K562 (cell line): ENCODE measurements around the gene PRDM11. TPM values are rescaled to one million over a fixed set of nuclear protein-coding genes. Genes with fewer than 3 reads are reported as not detected.

ENCODE experiments used
- ATAC-seq: fragments of 200-7000 bp; cut with Tn5 transposase; 3 replicates; pipeline ENCODE4 v1.9.1; 2020; ENCODE audit warnings: moderate library complexity
- BruUV-seq: library from RNA; stranded (reverse); fragments of 400-500 nt; replicated peaks from 2 replicates; lab custom pipeline; 2021; lab: Mats Ljungman, UMichigan
- CTCF ChIA-PET: fragments of 300-600 bp; formaldehyde crosslinking; extraction: SDS; loops from one replicate; lab custom pipeline; 2021; ENCODE audit warnings: low intra/inter-chr PET ratio; lab: Yijun Ruan, JAX
- POLR2A ChIA-PET: fragments of 300-600, 350-650 bp; sonication (Branson Sonifier 250); formaldehyde crosslinking; extraction: SDS; loops from one replicate; lab custom pipeline; 2021; ENCODE audit warnings: antibody characterized with exemption, inconsistent platforms; lab: Yijun Ruan, JAX
- DNase-seq, 4 experiments: peaks; one replicate each; pipeline versions ENCODE4 v3.0.0 to v3.0.0-alpha.2; 2011 to 2018; ENCODE audit warnings: low spot score in 3 of 4, mixed read lengths in 3 of 4; ENCODE audit errors: extremely low read depth in 1 of 4
- FAIRE-seq: peaks from 2 replicates; lab custom pipeline; 2011; peaks lifted over from hg19 to GRCh38; lab: Jason Lieb, UNC
- H2AFZ ChIP-seq: 2 replicates; pipeline ENCODE4 v1.6.0; 2011; ENCODE audit warnings: low read depth, low read length, control low read depth, inconsistent platforms
- H3K27ac ChIP-seq: fragments of 200-600 bp; 3 replicates; pipeline ENCODE4 v1.8.0; 2011; ENCODE audit warnings: low read depth, mild to moderate bottlenecking, control low read depth, inconsistent platforms, low read length, moderate library complexity, mixed read lengths; ENCODE audit errors: extremely low read depth
- H3K27me3 ChIP-seq, 2 experiments: fragments of 300-600 bp in 1 of 2; 2 replicates in 1 of 2; 3 replicates in 1 of 2; pipeline versions ENCODE4 v1.6.0 to v1.8.0; 2011; ENCODE audit warnings: inconsistent platforms in 2 of 2, low read length in 2 of 2, mild to moderate bottlenecking in 1 of 2, mixed read lengths in 1 of 2, moderate library complexity in 1 of 2; ENCODE audit not compliant: control insufficient read depth in 2 of 2, insufficient read depth in 2 of 2
- H3K36me3 ChIP-seq: fragments of 300-600 bp; 3 replicates; pipeline ENCODE4 v1.8.0; 2011; ENCODE audit warnings: mild to moderate bottlenecking, low read length, inconsistent platforms; ENCODE audit not compliant: control insufficient read depth, insufficient read depth
- H3K4me1 ChIP-seq, 2 experiments: fragments of 200-600 bp in 1 of 2; replicated peaks in 1 of 2; 2 replicates in 1 of 2; 3 replicates in 1 of 2; pipeline versions ENCODE4 v1.5.1 to v1.8.0; 2011; ENCODE audit warnings: inconsistent platforms in 2 of 2, low read length in 2 of 2, mild to moderate bottlenecking in 1 of 2, mixed read lengths in 1 of 2, moderate library complexity in 1 of 2; ENCODE audit not compliant: control insufficient read depth in 2 of 2, insufficient read depth in 2 of 2
- H3K4me2 ChIP-seq: 2 replicates; pipeline ENCODE4 v1.6.1; 2011; ENCODE audit warnings: low read length, control low read depth, inconsistent platforms, mixed read lengths; ENCODE audit not compliant: insufficient read depth
- H3K4me3 ChIP-seq: fragments of 200-600 bp; sonication (generic), shearing (Covaris generic); 2 replicates; pipeline ENCODE4 v1.5.1; 2016; ENCODE audit warnings: control low read depth, inconsistent platforms
- H3K79me2 ChIP-seq: fragments of 200-600 bp; 3 replicates; pipeline ENCODE4 v1.8.0; 2011; ENCODE audit warnings: low read length, inconsistent platforms; ENCODE audit not compliant: control insufficient read depth, insufficient read depth
- H3K9ac ChIP-seq, 2 experiments: 2 replicates each; pipeline versions ENCODE4 v1.6.0 to v1.6.1; 2011; ENCODE audit warnings: low read depth in 2 of 2, low read length in 2 of 2, control low read depth in 1 of 2, inconsistent platforms in 1 of 2, mild to moderate bottlenecking in 1 of 2, mixed read lengths in 1 of 2; ENCODE audit not compliant: insufficient read depth in 1 of 2
- H3K9me1 ChIP-seq: one replicate; pipeline ENCODE4 v1.6.0; 2011; ENCODE audit warnings: inconsistent platforms, mild to moderate bottlenecking, low read length, moderate library complexity; ENCODE audit not compliant: control insufficient read depth, insufficient read depth
- H3K9me3 ChIP-seq: replicated peaks from 2 replicates; pipeline ENCODE4 v1.5.1; 2011; ENCODE audit warnings: low read depth, low read length, inconsistent platforms; ENCODE audit not compliant: control insufficient read depth, insufficient read depth
- H4K20me1 ChIP-seq: replicated peaks from 2 replicates; pipeline ENCODE4 v1.6.1; 2011; ENCODE audit warnings: low read length, inconsistent platforms, mixed read lengths; ENCODE audit not compliant: control insufficient read depth, insufficient read depth
- ASH1L ChIP-seq: fragments of 450-650 bp; IDR thresholded peaks from 2 replicates; pipeline ENCODE4 v1.6.1; 2018; ENCODE audit warnings: borderline replicate concordance, mild to moderate bottlenecking, low read depth; ENCODE audit not compliant: partially characterized antibody
- CHCHD3 ChIP-seq: fragments of 250-450 bp; sonication (Bioruptor Pico); IDR thresholded peaks from 2 replicates; pipeline ENCODE4 v2.1.2; 2022; ENCODE audit warnings: mild to moderate bottlenecking
- CHD4 ChIP-seq: fragments of 200-600 bp; sonication (generic); IDR thresholded peaks from 3 replicates; pipeline ENCODE4 v1.6.1; 2012; ENCODE audit warnings: low read depth, mild to moderate bottlenecking, mixed read lengths, low read length, inconsistent platforms; ENCODE audit not compliant: insufficient read depth, insufficient replicate concordance, poor library complexity, severe bottlenecking
- FOXJ2 ChIP-seq: fragments of 200-800 bp; sonication (Bioruptor generic); IDR thresholded peaks from 2 replicates; pipeline ENCODE4 v1.6.1; 2016; ENCODE audit warnings: missing genetic modification characterization, missing compliant biosample characterization
- KHSRP ChIP-seq: fragments of 450-650 bp; IDR thresholded peaks from 2 replicates; pipeline ENCODE4 v1.6.1; 2017
- MNT ChIP-seq, 2 experiments: fragments of 450-650 bp; conservative IDR thresholded peaks; 2 replicates each; pipeline ENCODE4 v1.6.1; 2017; ENCODE audit warnings: mild to moderate bottlenecking in 2 of 2, moderate library complexity in 2 of 2
- NFXL1 ChIP-seq: fragments of 450-650 bp; formaldehyde crosslinking; IDR thresholded peaks from 2 replicates; pipeline ENCODE4 v1.4.0; 2021; ENCODE audit warnings: mild to moderate bottlenecking
- PCBP2 ChIP-seq: fragments of 200-400 bp; formaldehyde crosslinking; IDR thresholded peaks from 2 replicates; pipeline ENCODE4 v1.6.1; 2018; ENCODE audit warnings: low read length, low read depth, mild to moderate bottlenecking, moderate library complexity; ENCODE audit not compliant: poor library complexity, severe bottlenecking
- SMARCA5 ChIP-seq: fragments of 450-650 bp; IDR thresholded peaks from 2 replicates; pipeline ENCODE4 v1.6.1; 2016
- SMARCB1 ChIP-seq: IDR thresholded peaks from 2 replicates; pipeline ENCODE4 v1.6.1; 2011; ENCODE audit warnings: improper control_type of control experiment, low read depth; ENCODE audit not compliant: insufficient read length
- THRB ChIP-seq: fragments of 450-650 bp; formaldehyde crosslinking; conservative IDR thresholded peaks from 2 replicates; pipeline ENCODE4 v1.4.0; 2022; ENCODE audit warnings: mild to moderate bottlenecking, missing genetic modification characterization
- ZNF146 ChIP-seq: IDR thresholded peaks from one replicate; pipeline ENCODE4 v1.6.1; 2018; ENCODE audit warnings: missing compliant biosample characterization; ENCODE audit not compliant: unreplicated experiment
- ZNF384 ChIP-seq: IDR thresholded peaks from 2 replicates; pipeline ENCODE4 v1.6.1; 2012; ENCODE audit warnings: low read depth, low read length, improper control_type of control experiment
- ZNF445 ChIP-seq: fragments of 250-450 bp; sonication (Bioruptor Pico); IDR thresholded peaks from 2 replicates; pipeline ENCODE4 v1.4.0; 2020; ENCODE audit warnings: low read depth, mild to moderate bottlenecking, moderate library complexity
- ZNF764 ChIP-seq: fragments of 250-450 bp; sonication (Bioruptor Pico); IDR thresholded peaks from 2 replicates; pipeline ENCODE4 v1.4.0; 2020; ENCODE audit warnings: low read depth, mild to moderate bottlenecking, moderate library complexity
- WGBS: fragments of 100-300 bp; shearing (Covaris generic); methylation state at CpG from one replicate; pipeline ENCODE4 v1.1.6; 2016; ENCODE audit warnings: low coverage, mixed read lengths; ENCODE audit not compliant: insufficient coverage; ENCODE audit errors: missing lambda C conversion rate; 5-methylcytosine and 5-hydroxymethylcytosine counted together
- in situ Hi-C: fragments of 300-500 bp; cut with MboI; formaldehyde crosslinking; loops from 4 replicates; pipeline ENCODE4 v1.15.0; 2018; ENCODE audit warnings: inconsistent platforms, mixed read lengths
- intact Hi-C: fragments of 100-400 bp; cut with micrococcal nuclease; formaldehyde crosslinking; loops from 2 replicates; pipeline ENCODE4 v1.14.2; 2022
- polyA plus RNA-seq, 8 experiments: library from polyadenylated mRNA; depleted of rRNA in 4 of 8; stranded (reverse) in 5 of 8; unstranded in 3 of 8; fragments of >200 nt; fragmentation: Nextera tagmentation in 2 of 8; fragmentation: Illumina TruSeq in 1 of 8; extraction: Ambion mirVana in 2 of 8; extraction: Trizol in 1 of 8; gene quantifications; 2 replicates each; pipeline versions ENCODE4 v1.2.1 to v1.2.3, GENCODE V29; 2011 to 2014; ENCODE audit warnings: inconsistent platforms in 1 of 8, missing spikeins in 1 of 8
- total RNA-seq, 7 experiments: library from RNA; depleted of rRNA in 6 of 7; stranded (reverse); fragments of >200 nt in 6 of 7; fragmentation: Illumina TruSeq in 2 of 7; extraction: Trizol in 2 of 7; gene quantifications; 2 replicates each; pipeline versions ENCODE4 v1.2.1 to v1.2.3, GENCODE V29; 2011 to 2021; ENCODE audit warnings: low replicate concordance in 1 of 7

The PRDM11 gene
- total and polyA plus RNA-seq, 9 of the 15 experiments (the other 6 are each of a cell fraction or from before 2014, with no cell fraction given) = 0.01 to 1.1 (median 0.29) TPM

- Histone ChIP-seq H4K20me1 (no peaks in the 10 kb centered on the region), H3K9me3 (no peaks in the 10 kb centered on the region), H3K79me2 (no peaks in the 10 kb centered on the region), H3K9ac (no peak overlapping the region), H2AFZ (no peak overlapping the region), H3K4me3 (no peak overlapping the region), H3K27me3 (peaks cover 0 to 16% of the 10 kb centered on the region in 2 experiments; a peak in 3 of 5 replicates), H3K4me2 (no peak overlapping the region), H3K36me3 (no peaks in the 10 kb centered on the region), H3K9me1 (no peaks in the 10 kb centered on the region), H3K4me1 (no peaks in the 10 kb centered on the region), H3K27ac (no peak overlapping the region)
- no TSS peak for BruUV-seq
- intact Hi-C loops = no loop called here
- ChIA-PET POLR2A (no interaction called here), CTCF (no interaction called here)
- DNase-seq (no peak), ATAC-seq (no peak), FAIRE-seq (no peak)
- WGBS = 12% methylated on average over 6 of the region's 6 CpGs
- TF ChIP-seq MNT (conservative IDR thresholded peaks at IDR 0.05) = no peak
- TF ChIP-seq KHSRP = no peak
- TF ChIP-seq ZNF445 = no peak
- no peak for TF ChIP-seq ZNF764 (CRISPR knock-in tag)
- TF ChIP-seq NFXL1 = no peak
- no peak for TF ChIP-seq SMARCA5
- no peak for TF ChIP-seq SMARCB1
- no peak for TF ChIP-seq THRB (CRISPR knock-in tag)
- TF ChIP-seq FOXJ2 (tag) = no peak
- no peak for TF ChIP-seq CHD4
- no peak for TF ChIP-seq ZNF384
- no peak for TF ChIP-seq ZNF146 (CRISPR knock-in tag)
- no peak for TF ChIP-seq CHCHD3
- TF ChIP-seq ASH1L = no peak
- no peak for TF ChIP-seq PCBP2
- in situ Hi-C loops = no loop called here
Measured at GRCh38 chr11:45193695-45194094, 47.3 kb downstream of the PRDM11 start.
